ENCODE results near the gene MCC.

- TF ChIP-seq POLR2A (IDR thresholded peaks at IDR 0.05; ENCODE audit: low read depth), result no peak
- TF ChIP-seq CTCF (IDR thresholded peaks at IDR 0.05), result no peak
These were observed 243.3 kb downstream of the MCC start for GRCh38 chr5:113244966-113245365.
